ENCODE data around the gene CD99. TPM values are rescaled to one million over a fixed set of nuclear protein-coding genes. Genes with fewer than 3 reads are reported as not detected.

Gene CD99
- total and polyA plus RNA-seq, 2 experiments from 2014 or later = 505 to 975 TPM

- H2AFZ ChIP-seq = no peak overlapping the region
- in situ Hi-C loops (cut with MboI) = no loop called here
- no peak overlapping the region for H3K9ac ChIP-seq
- H4K20me1 ChIP-seq (ENCODE audit: insufficient read depth) = no peaks in the 10 kb centered on the region
- no peak for DNase-seq
- no peak for TF ChIP-seq EZH2phosphoT487 (IDR thresholded peaks at IDR 0.05; ENCODE audit: insufficient read depth, low read depth)
- TF ChIP-seq EZH2 (IDR thresholded peaks at IDR 0.05; ENCODE audit: insufficient read depth, poor library complexity, severe bottlenecking) = no peak
- no peaks in the 10 kb centered on the region for H3K4me1 ChIP-seq (ENCODE audit: insufficient read depth)
- no peaks in the 10 kb centered on the region for H3K36me3 ChIP-seq (ENCODE audit: low read depth)
- no peak overlapping the region for H3K4me2 ChIP-seq (ENCODE audit: unreplicated experiment)
- no peaks in the 10 kb centered on the region for H3K9me3 ChIP-seq (ENCODE audit: low read depth)
- H3K27ac ChIP-seq = no peak overlapping the region
- H3K9me2 ChIP-seq (ENCODE audit: insufficient read depth) = no peaks in the 10 kb centered on the region
- WGBS, 2 experiments (ENCODE audit: low coverage in 1 of 2, low lambda C conversion rate in 2 of 2, missing lambda C conversion rate in 2 of 2) = 55 to 60% methylated on average over 4 of the region's 4 CpGs
- no peaks in the 10 kb centered on the region for H3F3A ChIP-seq (ENCODE audit: insufficient read depth)
- H3K27me3 ChIP-seq (replicated peaks; ENCODE audit: insufficient read depth) = no peaks in the 10 kb centered on the region
- H3K4me3 ChIP-seq = no peak overlapping the region
- no peaks in the 10 kb centered on the region for H3K79me2 ChIP-seq (ENCODE audit: insufficient read depth)
Measured at GRCh38 chrX:2782171-2782570, 91.1 kb downstream of the CD99 start.

- Histone ChIP-seq H3K9me3 (ENCODE audit: low read depth) (no peaks in the 10 kb centered on the region), H3K36me3 (ENCODE audit: low read depth) (no peaks in the 10 kb centered on the region), H3K4me1 (ENCODE audit: insufficient read depth) (no peaks in the 10 kb centered on the region), H3K4me3 (no peak overlapping the region), H3F3A (ENCODE audit: insufficient read depth) (no peaks in the 10 kb centered on the region), H2AFZ (no peak overlapping the region), H3K27me3 (replicated peaks; ENCODE audit: insufficient read depth) (no peaks in the 10 kb centered on the region), H3K27ac (no peak overlapping the region), H3K9me2 (ENCODE audit: insufficient read depth) (no peaks in the 10 kb centered on the region), H4K20me1 (ENCODE audit: insufficient read depth) (no peaks in the 10 kb centered on the region), H3K9ac (no peak overlapping the region), H3K79me2 (ENCODE audit: insufficient read depth) (no peaks in the 10 kb centered on the region), H3K4me2 (ENCODE audit: unreplicated experiment) (no peak overlapping the region)
- no peak for DNase-seq
- no peak for TF ChIP-seq EZH2phosphoT487 (IDR thresholded peaks at IDR 0.05; ENCODE audit: insufficient read depth, low read depth)
- TF ChIP-seq EZH2 (IDR thresholded peaks at IDR 0.05; ENCODE audit: insufficient read depth, poor library complexity, severe bottlenecking) = no peak
- in situ Hi-C loops (cut with MboI) = no loop called here
- WGBS, 2 experiments (ENCODE audit: low coverage in 1 of 2, low lambda C conversion rate in 2 of 2, missing lambda C conversion rate in 2 of 2) = 79 to 80% methylated on average over 4 of the region's 4 CpGs
Measured at GRCh38 chrX:2782778-2783177, 91.7 kb downstream of the CD99 start.

GRCh38 chrX:2784026-2784425 lies 92.9 kb downstream of the CD99 start:
- Histone ChIP-seq H3K9me3 (ENCODE audit: low read depth) (no peaks in the 10 kb centered on the region), H3K4me3 (no peak overlapping the region), H3K4me1 (ENCODE audit: insufficient read depth) (no peaks in the 10 kb centered on the region), H2AFZ (no peak overlapping the region), H3K79me2 (ENCODE audit: insufficient read depth) (no peaks in the 10 kb centered on the region), H3F3A (ENCODE audit: insufficient read depth) (no peaks in the 10 kb centered on the region), H3K9ac (no peak overlapping the region), H3K27ac (no peak overlapping the region), H4K20me1 (ENCODE audit: insufficient read depth) (no peaks in the 10 kb centered on the region), H3K27me3 (replicated peaks; ENCODE audit: insufficient read depth) (no peaks in the 10 kb centered on the region), H3K36me3 (ENCODE audit: low read depth) (no peaks in the 10 kb centered on the region), H3K4me2 (ENCODE audit: unreplicated experiment) (no peak overlapping the region), H3K9me2 (ENCODE audit: insufficient read depth) (no peaks in the 10 kb centered on the region)
- in situ Hi-C loops (cut with MboI) = no loop called here
- 52 to 60% methylated on average over 5 to 6 of the region's 6 CpGs for WGBS, 2 experiments (ENCODE audit: low coverage in 1 of 2, low lambda C conversion rate in 2 of 2, missing lambda C conversion rate in 2 of 2)
- TF ChIP-seq EZH2phosphoT487 (IDR thresholded peaks at IDR 0.05; ENCODE audit: insufficient read depth, low read depth) (no peak), EZH2 (IDR thresholded peaks at IDR 0.05; ENCODE audit: insufficient read depth, poor library complexity, severe bottlenecking) (no peak)
- DNase-seq = no peak

- H3K27me3 ChIP-seq (replicated peaks; ENCODE audit: insufficient read depth) = no peaks in the 10 kb centered on the region
- H4K20me1 ChIP-seq (ENCODE audit: insufficient read depth) = no peaks in the 10 kb centered on the region
- H2AFZ ChIP-seq = no peak overlapping the region
- H3K9me2 ChIP-seq (ENCODE audit: insufficient read depth) = no peaks in the 10 kb centered on the region
- H3K27ac ChIP-seq = no peak overlapping the region
- H3K4me2 ChIP-seq (ENCODE audit: unreplicated experiment) = no peak overlapping the region
- no peaks in the 10 kb centered on the region for H3K4me1 ChIP-seq (ENCODE audit: insufficient read depth)
- 98 to 100% methylated on average over 4 of the region's 4 CpGs for WGBS, 2 experiments (ENCODE audit: low coverage in 1 of 2, low lambda C conversion rate in 2 of 2, missing lambda C conversion rate in 2 of 2)
- no peaks in the 10 kb centered on the region for H3K9me3 ChIP-seq (ENCODE audit: low read depth)
- in situ Hi-C loops (cut with MboI) = no loop called here
- H3F3A ChIP-seq (ENCODE audit: insufficient read depth) = no peaks in the 10 kb centered on the region
- H3K79me2 ChIP-seq (ENCODE audit: insufficient read depth) = no peaks in the 10 kb centered on the region
- no peak for TF ChIP-seq EZH2 (IDR thresholded peaks at IDR 0.05; ENCODE audit: insufficient read depth, poor library complexity, severe bottlenecking)
- no peak for TF ChIP-seq EZH2phosphoT487 (IDR thresholded peaks at IDR 0.05; ENCODE audit: insufficient read depth, low read depth)
- H3K4me3 ChIP-seq = no peak overlapping the region
- no peak overlapping the region for H3K9ac ChIP-seq
- no peaks in the 10 kb centered on the region for H3K36me3 ChIP-seq (ENCODE audit: low read depth)
- DNase-seq = no peak
Measured at GRCh38 chrX:2785538-2785937, 94.4 kb downstream of the CD99 start.

GRCh38 chrX:2788980-2789379 lies 97.9 kb downstream of the CD99 start:
- Histone ChIP-seq H2AFZ (no peak overlapping the region), H3K79me2 (ENCODE audit: insufficient read depth) (no peaks in the 10 kb centered on the region), H3K9ac (no peak overlapping the region), H3K9me3 (ENCODE audit: low read depth) (no peaks in the 10 kb centered on the region), H3K4me3 (no peak overlapping the region), H3K4me1 (ENCODE audit: insufficient read depth) (no peaks in the 10 kb centered on the region), H3K27ac (no peak overlapping the region), H3F3A (ENCODE audit: insufficient read depth) (no peaks in the 10 kb centered on the region), H3K9me2 (ENCODE audit: insufficient read depth) (no peaks in the 10 kb centered on the region), H3K4me2 (ENCODE audit: unreplicated experiment) (no peak overlapping the region), H3K27me3 (replicated peaks; ENCODE audit: insufficient read depth) (no peaks in the 10 kb centered on the region), H4K20me1 (ENCODE audit: insufficient read depth) (no peaks in the 10 kb centered on the region), H3K36me3 (ENCODE audit: low read depth) (no peaks in the 10 kb centered on the region)
- DNase-seq = no peak
- in situ Hi-C loops (cut with MboI) = no loop called here
- TF ChIP-seq EZH2 (IDR thresholded peaks at IDR 0.05; ENCODE audit: insufficient read depth, poor library complexity, severe bottlenecking) (no peak), EZH2phosphoT487 (IDR thresholded peaks at IDR 0.05; ENCODE audit: insufficient read depth, low read depth) (no peak)
- WGBS, 2 experiments (ENCODE audit: low coverage in 1 of 2, low lambda C conversion rate in 2 of 2, missing lambda C conversion rate in 2 of 2) = 75 to 78% methylated on average over 4 of the region's 4 CpGs

Data from GM23248 (cell line).